SK-N-MC (cell line): Measurements from ENCODE around the gene TXNRD1.

Experiments
- EZH2 ChIP-seq: fragments of 200-600 bp; sonication (generic); IDR thresholded peaks from one replicate; pipeline ENCODE4 v1.6.1; 2017; ENCODE audit warnings: antibody characterized with exemption
- POLR2AphosphoS5 ChIP-seq: IDR thresholded peaks from 2 replicates; pipeline ENCODE4 v1.6.1; 2012; ENCODE audit warnings: mild to moderate bottlenecking, low read depth, low read length, borderline replicate concordance

DNA sequence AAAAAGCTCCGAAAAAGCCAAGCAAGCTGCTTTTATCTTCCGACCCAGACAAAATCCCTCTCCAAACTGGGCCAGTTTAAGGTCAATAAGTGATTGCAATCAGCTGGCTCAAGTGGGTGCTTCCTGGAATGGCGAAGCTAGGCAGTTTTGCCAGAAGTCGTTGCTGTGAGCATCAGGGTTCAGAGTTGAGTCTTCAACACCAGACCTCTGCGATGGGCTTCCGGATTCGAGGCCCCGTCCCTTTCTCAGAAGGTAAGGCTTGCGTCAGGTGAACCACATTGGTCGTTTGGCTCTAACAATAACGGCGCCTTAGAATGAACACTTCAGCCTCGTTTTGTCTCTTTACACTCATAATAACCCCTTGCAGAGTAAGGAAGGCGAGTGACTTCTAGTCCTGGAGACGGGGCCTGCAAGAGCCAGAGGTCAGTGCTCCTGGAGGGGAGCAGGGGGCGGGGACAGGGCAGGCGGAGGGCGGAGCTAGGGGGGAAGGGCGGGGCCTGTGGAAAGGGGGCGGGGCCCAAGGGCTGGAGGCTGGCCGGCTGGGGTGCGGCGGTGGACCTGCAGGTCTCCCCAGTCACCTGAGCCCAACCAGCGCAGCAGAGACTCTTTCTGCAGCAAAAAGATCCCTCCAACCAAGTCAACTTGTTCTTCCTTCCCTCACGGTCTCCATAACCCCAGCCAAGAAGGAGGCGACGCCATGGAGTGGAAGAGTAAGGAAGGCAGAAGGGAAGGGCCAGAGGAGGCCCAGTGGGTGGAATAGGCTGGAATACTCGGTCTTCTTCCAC, 43.6 kb upstream of the TXNRD1 start:
- no peak for TF ChIP-seq EZH2
- TF ChIP-seq POLR2AphosphoS5: no peak
